OCI-LY3 (cell line): ENCODE measurements around the gene ASIP.

ENCODE experiments used
- H2AFZ ChIP-seq: fragments of 200-600, 300-600 bp; shearing (Covaris generic); 2 replicates; pipeline ENCODE4 v1.6.0; 2014; ENCODE audit warnings: antibody characterized with exemption, low read depth, low read length
- H3K27ac ChIP-seq: fragments of 200-600, 300-600 bp; sonication (generic); 2 replicates; pipeline ENCODE4 v1.5.1; 2014; ENCODE audit warnings: mild to moderate bottlenecking, low read length, moderate library complexity, mixed read lengths
- H3K27me3 ChIP-seq: fragments of 200-600, 300-600 bp; sonication (generic); 2 replicates; pipeline ENCODE4 v1.6.1; 2014; ENCODE audit warnings: low read depth, low read length, mixed read lengths
- H3K36me3 ChIP-seq: fragments of 200-600, 300-600 bp; sonication (generic); replicated peaks from 2 replicates; pipeline ENCODE3; 2014; ENCODE audit warnings: low read depth, low read length, mixed read lengths
- H3K4me1 ChIP-seq: fragments of 300-600, 200-600 bp; sonication (generic); 2 replicates; pipeline ENCODE4 v1.6.1; 2014; ENCODE audit warnings: low read length, mixed read lengths
- H3K4me2 ChIP-seq: fragments of 200-600, 300-600 bp; sonication (generic); 2 replicates; pipeline ENCODE4 v1.6.1; 2014; ENCODE audit warnings: low read length, mixed read lengths
- H3K4me3 ChIP-seq: fragments of 300-600, 200-600 bp; sonication (generic); 2 replicates; pipeline ENCODE4 v1.5.1; 2014; ENCODE audit warnings: antibody characterized with exemption, mild to moderate bottlenecking, low read length, moderate library complexity
- H3K79me2 ChIP-seq: fragments of 300-600, 200-600 bp; shearing (Covaris generic); 2 replicates; pipeline ENCODE4 v1.6.1; 2014; ENCODE audit warnings: mild to moderate bottlenecking, low read length, mixed read lengths
- H3K9ac ChIP-seq: fragments of 300-600, 200-600 bp; shearing (Covaris generic); 2 replicates; pipeline ENCODE4 v1.6.0; 2014; ENCODE audit warnings: mild to moderate bottlenecking, low read length, moderate library complexity
- H3K9me3 ChIP-seq: fragments of 200-600, 300-600 bp; shearing (Covaris generic); 2 replicates; pipeline ENCODE4 v1.6.1; 2014; ENCODE audit warnings: low read length, mixed read lengths; ENCODE audit not compliant: insufficient read depth
- H4K20me1 ChIP-seq: fragments of 200-600, 300-600 bp; sonication (generic); 2 replicates; pipeline ENCODE4 v1.6.1; 2016; ENCODE audit warnings: low read length, mixed read lengths; ENCODE audit not compliant: insufficient read depth
- CTCF ChIP-seq: fragments of 200-600, 300-600 bp; sonication (generic); IDR thresholded peaks from 2 replicates; pipeline ENCODE4 v1.5.1; 2014; ENCODE audit warnings: antibody characterized with exemption, low read length, low read depth
- EZH2phosphoT487 ChIP-seq: fragments of 200-600 bp; shearing (Covaris generic); IDR thresholded peaks from 2 replicates; pipeline ENCODE4 v1.6.1; 2018; ENCODE audit warnings: antibody characterized with exemption, mixed run types, low read depth

Gene ASIP

GRCh38 chr20:34310481-34311117 lies 69.4 kb downstream of the ASIP start:
- no peaks in the 10 kb centered on the region for H4K20me1 ChIP-seq
- TF ChIP-seq EZH2phosphoT487 (no peak), CTCF (no peak)
- no peaks in the 10 kb centered on the region for H3K36me3 ChIP-seq
- H2AFZ ChIP-seq: no peak overlapping the region
- H3K4me2 ChIP-seq: no peak overlapping the region
- no peak overlapping the region for H3K4me3 ChIP-seq
- peaks cover 5% of the 10 kb centered on the region for H3K4me1 ChIP-seq
- no peaks in the 10 kb centered on the region for H3K9me3 ChIP-seq
- no peak overlapping the region for H3K9ac ChIP-seq
- H3K27ac ChIP-seq: no peak overlapping the region
- H3K79me2 ChIP-seq: no peaks in the 10 kb centered on the region
- peaks cover 18% of the 10 kb centered on the region for H3K27me3 ChIP-seq

- no peaks in the 10 kb centered on the region for H3K9me3 ChIP-seq
- H3K27ac ChIP-seq: no peak overlapping the region
- H3K9ac ChIP-seq: no peak overlapping the region
- no peaks in the 10 kb centered on the region for H4K20me1 ChIP-seq
- H2AFZ ChIP-seq: no peak overlapping the region
- H3K4me1 ChIP-seq: peaks cover 5% of the 10 kb centered on the region
- H3K36me3 ChIP-seq: no peaks in the 10 kb centered on the region
- H3K79me2 ChIP-seq: no peaks in the 10 kb centered on the region
- H3K27me3 ChIP-seq: peaks cover 25% of the 10 kb centered on the region
- H3K4me2 ChIP-seq: peak overlapping the region; percentile 61
- TF ChIP-seq CTCF: peak; percentile 10; the same call in 1 of the 2 replicates
- TF ChIP-seq EZH2phosphoT487: no peak
- no peak overlapping the region for H3K4me3 ChIP-seq
Observed at GRCh38 chr20:34311118-34312023, 70.1 kb downstream of the ASIP start.

- no peaks in the 10 kb centered on the region for H3K79me2 ChIP-seq
- peak overlapping the region; percentile 61 for H3K4me2 ChIP-seq
- peak overlapping the region; percentile 8; the same call in 1 of the 2 replicates for H2AFZ ChIP-seq
- TF ChIP-seq CTCF: no peak
- H3K9ac ChIP-seq: no peak overlapping the region
- peaks cover 25% of the 10 kb centered on the region for H3K27me3 ChIP-seq
- no peak overlapping the region for H3K27ac ChIP-seq
- no peaks in the 10 kb centered on the region for H3K9me3 ChIP-seq
- H3K4me3 ChIP-seq: peak overlapping the region; percentile 67
- H4K20me1 ChIP-seq: no peaks in the 10 kb centered on the region
- H3K36me3 ChIP-seq: no peaks in the 10 kb centered on the region
- H3K4me1 ChIP-seq: peaks cover 5% of the 10 kb centered on the region
Observed at GRCh38 chr20:34312024-34312460, 70.8 kb downstream of the ASIP start.

- H2AFZ ChIP-seq: peak overlapping the region; percentile 71
Observed at GRCh38 chr20:34312544-34313217, 71.5 kb downstream of the ASIP start.

More at GRCh38 chr20:34312544-34313217, 71.5 kb downstream of the ASIP start:
- no peaks in the 10 kb centered on the region for H3K36me3 ChIP-seq
- H3K4me1 ChIP-seq: peaks cover 5% of the 10 kb centered on the region
- no peaks in the 10 kb centered on the region for H3K9me3 ChIP-seq
- H3K9ac ChIP-seq: no peak overlapping the region
- TF ChIP-seq EZH2phosphoT487 (no peak), CTCF (peak; percentile 100)
- H3K79me2 ChIP-seq: no peaks in the 10 kb centered on the region
- peak overlapping the region; percentile 67 for H3K4me3 ChIP-seq
- H3K27ac ChIP-seq: no peak overlapping the region
- peak overlapping the region; percentile 61 for H3K4me2 ChIP-seq
- H3K27me3 ChIP-seq: peaks cover 25% of the 10 kb centered on the region
- no peaks in the 10 kb centered on the region for H4K20me1 ChIP-seq
